Measurements from ENCODE around the gene SNCAIP.

Gene SNCAIP

GRCh38 chr5:122445070-122445469 lies 133.0 kb downstream of the SNCAIP start:
- Histone ChIP-seq H3K9me3 (ENCODE audit: insufficient read depth, low read length) (no peaks in the 10 kb centered on the region), H3K79me2 (ENCODE audit: insufficient read depth, low read length) (no peaks in the 10 kb centered on the region), H3K36me3 (ENCODE audit: low read length) (no peaks in the 10 kb centered on the region), H3K4me2 (ENCODE audit: low read depth, low read length, poor library complexity, severe bottlenecking) (no peak overlapping the region), H3F3A (ENCODE audit: insufficient read depth) (no peaks in the 10 kb centered on the region), H3K27ac (ENCODE audit: low read depth, low read length) (no peak overlapping the region), H3K27me3 (ENCODE audit: low read length) (no peaks in the 10 kb centered on the region), H2AFZ (ENCODE audit: low read depth, low read length, severe bottlenecking) (no peak overlapping the region), H3K9ac (ENCODE audit: low read length) (no peak overlapping the region), H4K20me1 (ENCODE audit: low read depth, low read length) (no peaks in the 10 kb centered on the region), H3K4me3 (ENCODE audit: insufficient read depth, low read length, poor library complexity, severe bottlenecking) (no peak overlapping the region), H3K9me2 (replicated peaks; ENCODE audit: insufficient read depth, low read length) (no peaks in the 10 kb centered on the region)
- TF ChIP-seq EZH2phosphoT487 (conservative IDR thresholded peaks at IDR 0.05; ENCODE audit: low read length): no peak
- TF ChIP-seq CTCF (IDR thresholded peaks at IDR 0.05; ENCODE audit: insufficient read depth, low read length, poor library complexity, severe bottlenecking): no peak

- Histone ChIP-seq H3F3A (ENCODE audit: insufficient read depth) (no peaks in the 10 kb centered on the region), H3K4me3 (ENCODE audit: insufficient read depth, low read length, poor library complexity, severe bottlenecking) (no peak overlapping the region), H3K4me2 (ENCODE audit: low read depth, low read length, poor library complexity, severe bottlenecking) (no peak overlapping the region), H3K9me2 (replicated peaks; ENCODE audit: insufficient read depth, low read length) (no peaks in the 10 kb centered on the region), H3K27me3 (ENCODE audit: low read length) (no peaks in the 10 kb centered on the region), H3K9ac (ENCODE audit: low read length) (no peak overlapping the region), H4K20me1 (ENCODE audit: low read depth, low read length) (no peaks in the 10 kb centered on the region), H3K79me2 (ENCODE audit: insufficient read depth, low read length) (no peaks in the 10 kb centered on the region), H2AFZ (ENCODE audit: low read depth, low read length, severe bottlenecking) (no peak overlapping the region), H3K9me3 (ENCODE audit: insufficient read depth, low read length) (no peaks in the 10 kb centered on the region), H3K36me3 (ENCODE audit: low read length) (no peaks in the 10 kb centered on the region), H3K27ac (ENCODE audit: low read depth, low read length) (no peak overlapping the region)
- TF ChIP-seq EZH2phosphoT487 (conservative IDR thresholded peaks at IDR 0.05; ENCODE audit: low read length) (no peak), CTCF (IDR thresholded peaks at IDR 0.05; ENCODE audit: insufficient read depth, low read length, poor library complexity, severe bottlenecking) (no peak)
These were observed 135.0 kb downstream of the SNCAIP start for GRCh38 chr5:122447072-122447471.

- Histone ChIP-seq H3K9ac (ENCODE audit: low read length) (no peak overlapping the region), H3F3A (ENCODE audit: insufficient read depth) (no peaks in the 10 kb centered on the region), H3K9me3 (ENCODE audit: insufficient read depth, low read length) (no peaks in the 10 kb centered on the region), H3K9me2 (replicated peaks; ENCODE audit: insufficient read depth, low read length) (no peaks in the 10 kb centered on the region), H3K36me3 (ENCODE audit: low read length) (no peaks in the 10 kb centered on the region), H4K20me1 (ENCODE audit: low read depth, low read length) (no peaks in the 10 kb centered on the region), H3K4me3 (ENCODE audit: insufficient read depth, low read length, poor library complexity, severe bottlenecking) (no peak overlapping the region), H3K27me3 (ENCODE audit: low read length) (no peaks in the 10 kb centered on the region), H3K4me2 (ENCODE audit: low read depth, low read length, poor library complexity, severe bottlenecking) (no peak overlapping the region), H2AFZ (ENCODE audit: low read depth, low read length, severe bottlenecking) (no peak overlapping the region), H3K27ac (ENCODE audit: low read depth, low read length) (no peak overlapping the region), H3K79me2 (ENCODE audit: insufficient read depth, low read length) (no peaks in the 10 kb centered on the region)
- TF ChIP-seq CTCF (IDR thresholded peaks at IDR 0.05; ENCODE audit: insufficient read depth, low read length, poor library complexity, severe bottlenecking) (no peak), EZH2phosphoT487 (conservative IDR thresholded peaks at IDR 0.05; ENCODE audit: low read length) (no peak)
These were observed 135.8 kb downstream of the SNCAIP start for GRCh38 chr5:122447879-122448278.
